Measurements from ENCODE around the gene BCAS3. TPM values are rescaled to one million over a fixed set of nuclear protein-coding genes. Genes with fewer than 3 reads are reported as not detected.
A peak's percentile ranks its signal among the peaks of the same experiment; 100 is the strongest.

BCAS3 gene
- total and polyA plus RNA-seq, 2 experiments from 2014 or later = 18.0 to 20.2 TPM

GRCh38 chr17:60901242-60901641, 223.6 kb downstream of the BCAS3 start:
- TF ChIP-seq EZH2 (IDR thresholded peaks at IDR 0.05; ENCODE audit: insufficient read depth, poor library complexity, severe bottlenecking) (no peak), EZH2phosphoT487 (IDR thresholded peaks at IDR 0.05; ENCODE audit: insufficient read depth, low read depth) (no peak)
- H3K4me1 ChIP-seq (ENCODE audit: insufficient read depth) = peaks cover 13% of the 10 kb centered on the region
- no peak overlapping the region for H3K9ac ChIP-seq
- no peak overlapping the region for H3K27ac ChIP-seq
- H3K27me3 ChIP-seq (replicated peaks; ENCODE audit: insufficient read depth) = no peaks in the 10 kb centered on the region
- peak overlapping the region; percentile 30 for H3K4me2 ChIP-seq (ENCODE audit: unreplicated experiment)
- no peaks in the 10 kb centered on the region for H3K79me2 ChIP-seq (ENCODE audit: insufficient read depth)
- peak; percentile 8 for DNase-seq
- no peaks in the 10 kb centered on the region for H4K20me1 ChIP-seq (ENCODE audit: insufficient read depth)
- in situ Hi-C loops (cut with MboI) = no loop called here
- H3K9me2 ChIP-seq (ENCODE audit: insufficient read depth) = no peaks in the 10 kb centered on the region
- no peaks in the 10 kb centered on the region for H3K36me3 ChIP-seq (ENCODE audit: low read depth)
- peaks cover 10% of the 10 kb centered on the region; the same call in 1 of the 2 replicates for H3F3A ChIP-seq (ENCODE audit: insufficient read depth)
- no peaks in the 10 kb centered on the region for H3K9me3 ChIP-seq (ENCODE audit: low read depth)
- H2AFZ ChIP-seq = no peak overlapping the region
- no peak overlapping the region for H3K4me3 ChIP-seq

- no peak overlapping the region for H3K4me3 ChIP-seq
- H2AFZ ChIP-seq = no peak overlapping the region
- no peak overlapping the region for H3K27ac ChIP-seq
- H3K4me1 ChIP-seq (ENCODE audit: insufficient read depth) = peaks cover 13% of the 10 kb centered on the region
- peaks cover 10% of the 10 kb centered on the region; the same call in 1 of the 2 replicates for H3F3A ChIP-seq (ENCODE audit: insufficient read depth)
- DNase-seq = peak; percentile 54
- H3K9me3 ChIP-seq (ENCODE audit: low read depth) = no peaks in the 10 kb centered on the region
- no peaks in the 10 kb centered on the region for H3K27me3 ChIP-seq (replicated peaks; ENCODE audit: insufficient read depth)
- H3K9ac ChIP-seq = no peak overlapping the region
- H3K4me2 ChIP-seq (ENCODE audit: unreplicated experiment) = peak overlapping the region; percentile 30
- no peaks in the 10 kb centered on the region for H3K36me3 ChIP-seq (ENCODE audit: low read depth)
- TF ChIP-seq EZH2phosphoT487 (IDR thresholded peaks at IDR 0.05; ENCODE audit: insufficient read depth, low read depth) (no peak), EZH2 (IDR thresholded peaks at IDR 0.05; ENCODE audit: insufficient read depth, poor library complexity, severe bottlenecking) (no peak)
- in situ Hi-C loops (cut with MboI) = no loop called here
- no peaks in the 10 kb centered on the region for H3K9me2 ChIP-seq (ENCODE audit: insufficient read depth)
- H3K79me2 ChIP-seq (ENCODE audit: insufficient read depth) = no peaks in the 10 kb centered on the region
- H4K20me1 ChIP-seq (ENCODE audit: insufficient read depth) = no peaks in the 10 kb centered on the region
- WGBS, 2 experiments (ENCODE audit: low coverage in 1 of 2, low lambda C conversion rate in 2 of 2, missing lambda C conversion rate in 2 of 2) = 33 to 43% methylated on average over 2 of the region's 2 CpGs
Observed at GRCh38 chr17:60901806-60902205, 224.2 kb downstream of the BCAS3 start.

DNA sequence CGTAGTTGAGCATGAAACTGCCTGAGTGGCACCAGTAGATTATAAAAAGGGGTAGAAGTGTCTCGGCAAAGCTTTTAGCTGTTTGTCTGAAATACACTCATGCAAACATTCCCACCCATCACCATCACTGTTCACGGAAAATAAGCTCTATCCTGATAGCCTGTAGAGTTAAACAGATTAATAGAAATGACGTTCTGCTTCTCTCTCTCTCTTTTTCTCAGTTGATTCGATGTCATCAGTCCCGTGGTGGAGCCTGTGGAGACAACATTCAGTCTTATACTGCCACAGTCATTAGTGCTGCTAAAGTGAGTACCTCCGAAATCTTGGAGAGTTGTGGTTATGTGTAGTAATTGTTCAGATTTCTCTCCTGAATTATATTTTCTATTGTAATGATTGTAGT, 224.7 kb downstream of the BCAS3 start:
- H4K20me1 ChIP-seq (ENCODE audit: insufficient read depth) = no peaks in the 10 kb centered on the region
- TF ChIP-seq EZH2phosphoT487 (IDR thresholded peaks at IDR 0.05; ENCODE audit: insufficient read depth, low read depth) (no peak), EZH2 (IDR thresholded peaks at IDR 0.05; ENCODE audit: insufficient read depth, poor library complexity, severe bottlenecking) (no peak)
- H3K79me2 ChIP-seq (ENCODE audit: insufficient read depth) = no peaks in the 10 kb centered on the region
- no peak overlapping the region for H3K9ac ChIP-seq
- WGBS, 2 experiments (ENCODE audit: low coverage in 1 of 2, low lambda C conversion rate in 2 of 2, missing lambda C conversion rate in 2 of 2) = 94 to 95% methylated on average over 7 of the region's 7 CpGs
- no peak overlapping the region for H2AFZ ChIP-seq
- DNase-seq = no peak
- H3K27ac ChIP-seq = no peak overlapping the region
- no peak overlapping the region for H3K4me2 ChIP-seq (ENCODE audit: unreplicated experiment)
- H3K4me3 ChIP-seq = no peak overlapping the region
- H3K36me3 ChIP-seq (ENCODE audit: low read depth) = no peaks in the 10 kb centered on the region
- peaks cover 13% of the 10 kb centered on the region for H3K4me1 ChIP-seq (ENCODE audit: insufficient read depth)
- peaks cover 10% of the 10 kb centered on the region; the same call in 1 of the 2 replicates for H3F3A ChIP-seq (ENCODE audit: insufficient read depth)
- in situ Hi-C loops (cut with MboI) = no loop called here
- no peaks in the 10 kb centered on the region for H3K9me2 ChIP-seq (ENCODE audit: insufficient read depth)
- H3K9me3 ChIP-seq (ENCODE audit: low read depth) = no peaks in the 10 kb centered on the region
- H3K27me3 ChIP-seq (replicated peaks; ENCODE audit: insufficient read depth) = no peaks in the 10 kb centered on the region

- no peak overlapping the region for H2AFZ ChIP-seq
- WGBS, 2 experiments (ENCODE audit: low coverage in 1 of 2, low lambda C conversion rate in 2 of 2, missing lambda C conversion rate in 2 of 2) = 97 to 98% methylated on average over 2 of the region's 2 CpGs
- H3K4me3 ChIP-seq = no peak overlapping the region
- H3K4me1 ChIP-seq (ENCODE audit: insufficient read depth) = peaks cover 19% of the 10 kb centered on the region
- no peaks in the 10 kb centered on the region for H3K79me2 ChIP-seq (ENCODE audit: insufficient read depth)
- no peak overlapping the region for H3K9ac ChIP-seq
- no peak overlapping the region for H3K4me2 ChIP-seq (ENCODE audit: unreplicated experiment)
- in situ Hi-C loops (cut with MboI) = no loop called here
- H3K27ac ChIP-seq = no peak overlapping the region
- peaks cover 10% of the 10 kb centered on the region; the same call in 1 of the 2 replicates for H3F3A ChIP-seq (ENCODE audit: insufficient read depth)
- H3K9me3 ChIP-seq (ENCODE audit: low read depth) = no peaks in the 10 kb centered on the region
- TF ChIP-seq EZH2 (IDR thresholded peaks at IDR 0.05; ENCODE audit: insufficient read depth, poor library complexity, severe bottlenecking) = no peak
- H4K20me1 ChIP-seq (ENCODE audit: insufficient read depth) = no peaks in the 10 kb centered on the region
- no peaks in the 10 kb centered on the region for H3K36me3 ChIP-seq (ENCODE audit: low read depth)
- DNase-seq = no peak
- no peaks in the 10 kb centered on the region for H3K9me2 ChIP-seq (ENCODE audit: insufficient read depth)
- H3K27me3 ChIP-seq (replicated peaks; ENCODE audit: insufficient read depth) = no peaks in the 10 kb centered on the region
Observed at GRCh38 chr17:60904582-60904981, 226.9 kb downstream of the BCAS3 start.

DNA sequence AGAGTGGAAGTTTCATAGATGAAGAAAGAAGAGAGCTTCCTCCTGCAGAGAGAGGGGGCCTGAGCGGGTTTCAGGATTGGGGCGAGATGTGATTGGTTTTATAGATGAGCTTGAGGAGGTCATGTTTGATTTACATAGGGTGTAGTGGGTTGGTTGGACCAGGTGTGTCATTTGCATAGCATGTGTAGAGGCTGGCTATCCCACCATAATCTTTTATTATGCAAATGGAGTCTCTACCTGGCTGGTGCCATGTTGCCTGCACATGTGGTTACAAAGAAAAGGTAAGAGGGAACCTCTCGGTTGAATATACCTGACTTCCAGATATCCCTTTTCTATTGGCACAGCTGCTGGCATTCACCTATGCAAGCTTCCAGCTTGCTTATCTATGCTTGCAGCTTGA, 228.1 kb downstream of the BCAS3 start:
- in situ Hi-C loops (cut with MboI) = no loop called here
- Histone ChIP-seq H3K79me2 (ENCODE audit: insufficient read depth) (no peaks in the 10 kb centered on the region), H3K4me2 (ENCODE audit: unreplicated experiment) (no peak overlapping the region), H4K20me1 (ENCODE audit: insufficient read depth) (no peaks in the 10 kb centered on the region), H3K4me3 (no peak overlapping the region), H3K9me3 (ENCODE audit: low read depth) (no peaks in the 10 kb centered on the region), H3K36me3 (ENCODE audit: low read depth) (no peaks in the 10 kb centered on the region), H3K27ac (no peak overlapping the region), H2AFZ (no peak overlapping the region), H3K9me2 (ENCODE audit: insufficient read depth) (no peaks in the 10 kb centered on the region), H3K4me1 (ENCODE audit: insufficient read depth) (peaks cover 24% of the 10 kb centered on the region), H3K9ac (no peak overlapping the region), H3F3A (ENCODE audit: insufficient read depth) (peaks cover 10% of the 10 kb centered on the region; the same call in 1 of the 2 replicates), H3K27me3 (replicated peaks; ENCODE audit: insufficient read depth) (no peaks in the 10 kb centered on the region)
- no peak for DNase-seq
- no peak for TF ChIP-seq EZH2 (IDR thresholded peaks at IDR 0.05; ENCODE audit: insufficient read depth, poor library complexity, severe bottlenecking)
- no peak for TF ChIP-seq EZH2phosphoT487 (IDR thresholded peaks at IDR 0.05; ENCODE audit: insufficient read depth, low read depth)
- 96 to 97% methylated on average over 3 of the region's 3 CpGs for WGBS, 2 experiments (ENCODE audit: low coverage in 1 of 2, low lambda C conversion rate in 2 of 2, missing lambda C conversion rate in 2 of 2)
